ENCODE measurements around the gene ALOX5.

Gene ALOX5

DNA sequence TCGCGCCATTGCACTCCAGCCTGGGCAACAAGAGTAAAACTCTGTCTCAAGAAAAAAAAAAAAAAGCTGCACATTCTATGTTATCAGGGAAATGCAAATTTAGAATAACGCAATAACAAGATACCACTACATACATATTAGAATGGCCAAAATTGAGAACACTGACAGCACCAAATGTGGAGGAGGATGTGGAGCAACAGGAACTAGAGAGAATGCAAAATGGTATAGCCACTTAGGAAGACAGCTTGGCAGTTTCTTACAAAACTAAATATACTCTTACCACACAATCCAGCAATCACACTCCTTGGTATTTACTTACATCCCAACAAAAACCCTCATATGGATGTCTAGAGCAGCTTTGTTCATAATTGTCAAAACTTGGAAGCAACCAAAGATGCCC is 76.8 kb downstream of the ALOX5 start:
- WGBS (ENCODE audit: insufficient coverage): no CpG with 5 or more reads among the region's 3 CpGs
- H3K4me3 ChIP-seq (ENCODE audit: control insufficient read depth in 1 of 7, extremely low read depth in 1 of 7, insufficient read depth in 4 of 7, low read depth in 2 of 7, low read length in 6 of 7): no peak overlapping the region
- POLR2A ChIA-PET: no interaction called here
- peaks cover 0 to 16% (median 1%) of the 10 kb centered on the region in 4 experiments for H3K36me3 ChIP-seq (ENCODE audit: control insufficient read depth in 4 of 4, insufficient read depth in 4 of 4, low read length in 3 of 4)
- H3K4me1 ChIP-seq (ENCODE audit: control extremely low read depth in 1 of 4, control insufficient read depth in 4 of 4, insufficient read depth in 4 of 4, low read length in 3 of 4): no peaks in the 10 kb centered on the region
- no peaks in the 10 kb centered on the region for H3K27me3 ChIP-seq (replicated peaks in 2 of 5; ENCODE audit: control insufficient read depth in 4 of 5, insufficient read depth in 5 of 5, low read length in 4 of 5)
- CTCF ChIA-PET: interaction anchor here (0.6 to 1.8 kb wide), 4 partner anchors 10 to 199 kb away, joined by 3 to 5 read pairs (median 4); no protein-coding TSS in a partner anchor
- no peak overlapping the region for H3K27ac ChIP-seq (ENCODE audit: insufficient read depth in 1 of 2, low read depth in 1 of 2, low read length in 2 of 2, poor library complexity in 1 of 2, severe bottlenecking in 2 of 2)
- DNase-seq: no peak
- H3K9me3 ChIP-seq (ENCODE audit: control extremely low read depth in 1 of 5, control insufficient read depth in 4 of 5, insufficient read depth in 2 of 5, low read depth in 1 of 5, low read length in 4 of 5): no peaks in the 10 kb centered on the region

- peaks cover 4 to 21% (median 6%) of the 10 kb centered on the region in 4 experiments for H3K36me3 ChIP-seq (ENCODE audit: control insufficient read depth in 4 of 4, insufficient read depth in 4 of 4, low read length in 3 of 4)
- H3K27me3 ChIP-seq (replicated peaks in 2 of 5; ENCODE audit: control insufficient read depth in 4 of 5, insufficient read depth in 5 of 5, low read length in 4 of 5): no peaks in the 10 kb centered on the region
- no peak overlapping the region for H3K4me3 ChIP-seq (ENCODE audit: control insufficient read depth in 1 of 7, extremely low read depth in 1 of 7, insufficient read depth in 4 of 7, low read depth in 2 of 7, low read length in 6 of 7)
- DNase-seq: no peak
- POLR2A ChIA-PET: no interaction called here
- CTCF ChIA-PET: interaction anchor here (0.6 to 1.8 kb wide), 3 partner anchors 11 to 199 kb away, joined by 3 to 5 read pairs (median 5); no protein-coding TSS in a partner anchor
- no peaks in the 10 kb centered on the region for H3K4me1 ChIP-seq (ENCODE audit: control extremely low read depth in 1 of 4, control insufficient read depth in 4 of 4, insufficient read depth in 4 of 4, low read length in 3 of 4)
- H3K27ac ChIP-seq (ENCODE audit: insufficient read depth in 1 of 2, low read depth in 1 of 2, low read length in 2 of 2, poor library complexity in 1 of 2, severe bottlenecking in 2 of 2): no peak overlapping the region
- WGBS (ENCODE audit: insufficient coverage): 97% methylated on average over 3 of the region's 3 CpGs
- H3K9me3 ChIP-seq (ENCODE audit: control extremely low read depth in 1 of 5, control insufficient read depth in 4 of 5, insufficient read depth in 2 of 5, low read depth in 1 of 5, low read length in 4 of 5): no peaks in the 10 kb centered on the region
Observed at GRCh38 chr10:45451407-45451806, 77.4 kb downstream of the ALOX5 start.

GRCh38 chr10:45452268-45452667 is 78.3 kb downstream of the ALOX5 start:
- peaks cover 4 to 29% (median 8%) of the 10 kb centered on the region in 4 experiments for H3K36me3 ChIP-seq (ENCODE audit: control insufficient read depth in 4 of 4, insufficient read depth in 4 of 4, low read length in 3 of 4)
- H3K4me1 ChIP-seq (ENCODE audit: control extremely low read depth in 1 of 4, control insufficient read depth in 4 of 4, insufficient read depth in 4 of 4, low read length in 3 of 4): no peaks in the 10 kb centered on the region
- H3K9me3 ChIP-seq (ENCODE audit: control extremely low read depth in 1 of 5, control insufficient read depth in 4 of 5, insufficient read depth in 2 of 5, low read depth in 1 of 5, low read length in 4 of 5): no peaks in the 10 kb centered on the region
- H3K27me3 ChIP-seq (replicated peaks in 2 of 5; ENCODE audit: control insufficient read depth in 4 of 5, insufficient read depth in 5 of 5, low read length in 4 of 5): no peaks in the 10 kb centered on the region
- H3K4me3 ChIP-seq (ENCODE audit: control insufficient read depth in 1 of 7, extremely low read depth in 1 of 7, insufficient read depth in 4 of 7, low read depth in 2 of 7, low read length in 6 of 7): no peak overlapping the region
- ChIA-PET POLR2A (no interaction called here), CTCF (interaction anchor here (1.1 to 1.2 kb wide), 2 partner anchors 13 to 31 kb away, joined by 3 read pairs; no protein-coding TSS in a partner anchor)
- H3K27ac ChIP-seq (ENCODE audit: insufficient read depth in 1 of 2, low read depth in 1 of 2, low read length in 2 of 2, poor library complexity in 1 of 2, severe bottlenecking in 2 of 2): no peak overlapping the region
- DNase-seq: no peak

DNA sequence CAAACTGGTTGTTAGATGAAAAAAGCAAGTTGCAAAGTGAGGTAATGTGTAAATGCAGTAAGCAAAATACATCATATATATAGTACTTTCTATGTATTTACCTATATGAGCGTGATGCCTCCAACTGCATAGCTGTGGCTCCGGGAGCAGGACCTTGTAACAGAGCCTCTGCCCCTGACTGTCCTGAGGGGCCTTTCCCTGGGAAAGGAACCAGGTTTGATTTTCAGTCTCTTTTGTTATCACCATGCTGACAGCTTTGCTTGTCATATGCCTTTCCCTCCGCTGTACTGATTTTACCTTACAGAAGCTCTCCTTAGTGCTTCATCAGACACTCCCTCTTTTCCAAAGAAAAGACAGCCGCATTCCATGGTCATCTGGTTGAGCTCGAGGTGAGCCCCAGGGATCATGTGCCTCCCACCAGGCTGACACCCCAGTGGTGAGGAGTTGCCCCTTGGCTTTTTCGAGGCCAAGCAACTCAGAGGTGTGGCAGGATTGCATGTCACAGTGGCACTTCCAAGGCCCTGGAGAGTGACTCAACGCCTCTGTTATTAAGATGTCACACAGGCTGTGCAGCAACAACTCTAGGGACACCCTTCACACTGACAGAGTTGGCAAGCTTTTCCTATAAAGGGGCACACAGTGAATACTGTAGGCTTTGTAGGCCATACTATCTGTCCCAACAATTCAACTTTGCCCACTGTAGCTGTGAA is 78.9 kb downstream of the ALOX5 start:
- WGBS (ENCODE audit: insufficient coverage): 100% methylated on average over 5 of the region's 7 CpGs
- Histone ChIP-seq H3K27ac (ENCODE audit: insufficient read depth in 1 of 2, low read depth in 1 of 2, low read length in 2 of 2, poor library complexity in 1 of 2, severe bottlenecking in 2 of 2) (no peak overlapping the region), H3K36me3 (ENCODE audit: control insufficient read depth in 4 of 4, insufficient read depth in 4 of 4, low read length in 3 of 4) (peaks cover 8 to 35% (median 11%) of the 10 kb centered on the region in 4 experiments), H3K27me3 (replicated peaks in 2 of 5; ENCODE audit: control insufficient read depth in 4 of 5, insufficient read depth in 5 of 5, low read length in 4 of 5) (no peaks in the 10 kb centered on the region), H3K4me3 (ENCODE audit: control insufficient read depth in 1 of 7, extremely low read depth in 1 of 7, insufficient read depth in 4 of 7, low read depth in 2 of 7, low read length in 6 of 7) (no peak overlapping the region), H3K9me3 (ENCODE audit: control extremely low read depth in 1 of 5, control insufficient read depth in 4 of 5, insufficient read depth in 2 of 5, low read depth in 1 of 5, low read length in 4 of 5) (no peaks in the 10 kb centered on the region), H3K4me1 (ENCODE audit: control extremely low read depth in 1 of 4, control insufficient read depth in 4 of 4, insufficient read depth in 4 of 4, low read length in 3 of 4) (no peaks in the 10 kb centered on the region)
- ChIA-PET CTCF (interaction anchor here (1.0 to 1.2 kb wide), 3 partner anchors 12 to 144 kb away, joined by 3 to 4 read pairs (median 3); no protein-coding TSS in a partner anchor), POLR2A (no interaction called here)
- no peak for DNase-seq

- no peak for DNase-seq
- 95% methylated on average over 9 of the region's 9 CpGs for WGBS (ENCODE audit: insufficient coverage)
- H3K36me3 ChIP-seq (ENCODE audit: control insufficient read depth in 4 of 4, insufficient read depth in 4 of 4, low read length in 3 of 4): peaks cover 14 to 43% (median 16%) of the 10 kb centered on the region in 4 experiments
- H3K27me3 ChIP-seq (replicated peaks in 2 of 5; ENCODE audit: control insufficient read depth in 4 of 5, insufficient read depth in 5 of 5, low read length in 4 of 5): no peaks in the 10 kb centered on the region
- H3K4me3 ChIP-seq (ENCODE audit: control insufficient read depth in 1 of 7, extremely low read depth in 1 of 7, insufficient read depth in 4 of 7, low read depth in 2 of 7, low read length in 6 of 7): no peak overlapping the region
- no peaks in the 10 kb centered on the region for H3K4me1 ChIP-seq (ENCODE audit: control extremely low read depth in 1 of 4, control insufficient read depth in 4 of 4, insufficient read depth in 4 of 4, low read length in 3 of 4)
- H3K9me3 ChIP-seq (ENCODE audit: control extremely low read depth in 1 of 5, control insufficient read depth in 4 of 5, insufficient read depth in 2 of 5, low read depth in 1 of 5, low read length in 4 of 5): no peaks in the 10 kb centered on the region
- no peak overlapping the region for H3K27ac ChIP-seq (ENCODE audit: insufficient read depth in 1 of 2, low read depth in 1 of 2, low read length in 2 of 2, poor library complexity in 1 of 2, severe bottlenecking in 2 of 2)
- ChIA-PET CTCF (interaction anchor here (1.0 to 1.2 kb wide), 2 partner anchors 32 to 145 kb away, joined by 3 to 4 read pairs; no protein-coding TSS in a partner anchor), POLR2A (no interaction called here)
Observed at GRCh38 chr10:45453639-45454255, 79.7 kb downstream of the ALOX5 start.

GRCh38 chr10:45454262-45454661 is 80.2 kb downstream of the ALOX5 start:
- no peaks in the 10 kb centered on the region for H3K4me1 ChIP-seq (ENCODE audit: control extremely low read depth in 1 of 4, control insufficient read depth in 4 of 4, insufficient read depth in 4 of 4, low read length in 3 of 4)
- 92% methylated on average over 9 of the region's 9 CpGs for WGBS (ENCODE audit: insufficient coverage)
- CTCF ChIA-PET: no interaction called here

DNA sequence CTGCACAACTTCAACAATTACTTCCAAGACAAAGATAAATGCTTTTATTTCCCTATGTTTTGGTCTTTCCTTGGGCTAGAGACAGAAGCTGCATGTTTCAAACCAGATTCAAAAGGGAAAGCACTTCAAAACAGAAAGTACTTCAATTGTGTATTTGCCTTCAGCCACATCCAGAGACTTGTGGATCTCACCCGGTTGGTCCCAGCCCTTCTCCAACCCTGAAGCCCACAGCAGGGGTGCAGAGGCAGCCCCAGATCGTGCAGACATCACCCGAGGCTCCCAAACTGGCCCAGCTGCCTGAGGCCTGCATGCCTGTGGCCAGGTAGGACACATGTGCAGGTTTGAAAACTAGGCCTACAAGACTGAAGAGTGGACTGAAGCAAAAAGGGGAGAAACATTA is 80.8 kb downstream of the ALOX5 start:
- no peaks in the 10 kb centered on the region for H3K27me3 ChIP-seq (replicated peaks in 2 of 5; ENCODE audit: control insufficient read depth in 4 of 5, insufficient read depth in 5 of 5, low read length in 4 of 5)
- POLR2A ChIA-PET: no interaction called here
- peaks cover 17 to 55% (median 26%) of the 10 kb centered on the region in 4 experiments for H3K36me3 ChIP-seq (ENCODE audit: control insufficient read depth in 4 of 4, insufficient read depth in 4 of 4, low read length in 3 of 4)
- DNase-seq: no peak
- WGBS (ENCODE audit: insufficient coverage): 94% methylated on average over 3 of the region's 3 CpGs
- H3K4me3 ChIP-seq (ENCODE audit: control insufficient read depth in 1 of 7, extremely low read depth in 1 of 7, insufficient read depth in 4 of 7, low read depth in 2 of 7, low read length in 6 of 7): no peak overlapping the region
- CTCF ChIA-PET: no interaction called here
- H3K27ac ChIP-seq (ENCODE audit: insufficient read depth in 1 of 2, low read depth in 1 of 2, low read length in 2 of 2, poor library complexity in 1 of 2, severe bottlenecking in 2 of 2): no peak overlapping the region
- no peaks in the 10 kb centered on the region for H3K4me1 ChIP-seq (ENCODE audit: control extremely low read depth in 1 of 4, control insufficient read depth in 4 of 4, insufficient read depth in 4 of 4, low read length in 3 of 4)
- no peaks in the 10 kb centered on the region for H3K9me3 ChIP-seq (ENCODE audit: control extremely low read depth in 1 of 5, control insufficient read depth in 4 of 5, insufficient read depth in 2 of 5, low read depth in 1 of 5, low read length in 4 of 5)

More at GRCh38 chr10:45454262-45454661, 80.2 kb downstream of the ALOX5 start:
- Histone ChIP-seq H3K9me3 (ENCODE audit: control extremely low read depth in 1 of 5, control insufficient read depth in 4 of 5, insufficient read depth in 2 of 5, low read depth in 1 of 5, low read length in 4 of 5) (no peaks in the 10 kb centered on the region), H3K36me3 (ENCODE audit: control insufficient read depth in 4 of 4, insufficient read depth in 4 of 4, low read length in 3 of 4) (peaks cover 15 to 49% (median 21%) of the 10 kb centered on the region in 4 experiments), H3K27me3 (replicated peaks in 2 of 5; ENCODE audit: control insufficient read depth in 4 of 5, insufficient read depth in 5 of 5, low read length in 4 of 5) (no peaks in the 10 kb centered on the region), H3K4me3 (ENCODE audit: control insufficient read depth in 1 of 7, extremely low read depth in 1 of 7, insufficient read depth in 4 of 7, low read depth in 2 of 7, low read length in 6 of 7) (no peak overlapping the region), H3K27ac (ENCODE audit: insufficient read depth in 1 of 2, low read depth in 1 of 2, low read length in 2 of 2, poor library complexity in 1 of 2, severe bottlenecking in 2 of 2) (no peak overlapping the region)
- POLR2A ChIA-PET: no interaction called here
- DNase-seq: no peak

Data from common myeloid progenitor, CD34-positive (primary cell).